Stimulated activated CD4-positive, alpha-beta T cell treated with anti-CD3 and anti-CD28 coated beads, Interleukin-12 subunit alpha, Interleukin-12 subunit beta, amount 100 ng/mL, for 24 hours (primary cell): ENCODE measurements around the gene ROBO1.

ENCODE experiments used
- DNase-seq, 2 experiments: peaks; one replicate each; pipeline ENCODE4 v3.0.0-alpha.2; 2020; ENCODE audit warnings: low read depth in 2 of 2

The ROBO1 gene

GRCh38 chr3:79066481-79066880 is 701.3 kb downstream of the ROBO1 start:
- no peak for DNase-seq

DNA sequence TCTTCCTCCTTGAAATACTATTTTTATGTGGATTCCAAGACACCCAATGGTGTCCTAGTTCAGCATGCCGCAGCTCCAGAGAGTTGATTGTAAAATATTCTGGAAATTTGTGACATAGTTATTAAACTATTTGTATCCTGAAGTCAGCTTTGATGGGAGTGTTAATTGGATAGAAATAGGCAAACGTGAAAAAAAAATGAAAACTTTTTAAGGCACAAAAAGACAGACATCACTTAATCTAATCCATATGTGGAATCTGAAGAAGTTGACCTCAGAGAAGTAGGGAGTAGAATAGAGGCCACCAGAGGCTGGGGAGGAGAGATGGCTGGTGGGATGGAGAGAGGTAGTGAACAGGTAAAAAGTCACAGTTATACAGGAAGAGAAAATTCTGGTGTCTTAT is 704.2 kb downstream of the ROBO1 start:
- DNase-seq, result no peak

GRCh38 chr3:79057756-79058155 is 710.0 kb downstream of the ROBO1 start:
- DNase-seq, result no peak

GRCh38 chr3:79056498-79056897 is 711.3 kb downstream of the ROBO1 start:
- no peak for DNase-seq

- no peak for DNase-seq
These were observed 715.6 kb downstream of the ROBO1 start for GRCh38 chr3:79052054-79052681.

DNA sequence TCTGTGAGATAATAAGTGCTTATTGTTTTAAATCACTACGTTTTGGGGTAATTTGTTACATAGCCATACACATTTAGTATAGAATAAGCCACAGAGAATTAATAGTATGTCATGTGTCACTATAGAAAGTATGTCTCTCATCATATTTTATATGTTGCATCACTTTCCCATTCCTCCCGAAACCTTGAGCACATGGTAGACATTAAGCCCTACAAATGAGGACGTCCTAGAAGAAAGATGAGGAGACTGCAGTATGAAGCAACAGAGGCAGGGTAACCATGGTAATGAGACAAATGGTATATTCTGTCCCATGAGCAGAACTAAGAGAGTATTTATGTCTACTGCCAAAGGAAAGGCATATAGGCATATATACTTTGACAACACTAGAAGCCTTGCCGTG is 720.2 kb downstream of the ROBO1 start:
- no peak for DNase-seq

- no peak for DNase-seq
These were observed 726.2 kb downstream of the ROBO1 start for GRCh38 chr3:79041621-79042020.

- DNase-seq, result no peak
These were observed 727.1 kb downstream of the ROBO1 start for GRCh38 chr3:79040701-79041100.

DNA sequence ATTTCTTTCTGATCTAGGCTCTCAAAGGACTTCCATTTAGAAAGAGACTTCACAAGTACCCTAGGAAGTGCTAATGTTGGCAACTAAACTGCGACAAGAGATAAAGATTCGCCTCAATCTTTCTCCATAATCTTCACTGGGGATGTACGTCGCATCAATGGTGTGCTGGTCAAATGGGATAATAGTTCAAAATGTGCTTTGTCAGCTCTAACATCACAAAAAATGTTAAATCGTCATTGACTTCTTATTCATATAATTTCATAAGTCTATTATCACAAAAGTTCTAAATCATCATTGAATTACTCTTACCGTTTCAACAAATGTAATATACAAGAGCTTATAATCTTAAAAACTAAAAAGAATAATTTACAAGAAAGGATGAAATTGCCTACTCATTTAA is 727.7 kb downstream of the ROBO1 start:
- DNase-seq, result no peak

- DNase-seq, result no peak
These were observed 728.6 kb downstream of the ROBO1 start for GRCh38 chr3:79039192-79039591.

GRCh38 chr3:79038636-79039035 is 729.2 kb downstream of the ROBO1 start:
- no peak for DNase-seq

GRCh38 chr3:79038057-79038456 is 729.7 kb downstream of the ROBO1 start:
- no peak for DNase-seq

- DNase-seq, result no peak
These were observed 735.0 kb downstream of the ROBO1 start for GRCh38 chr3:79032686-79033318.

DNA sequence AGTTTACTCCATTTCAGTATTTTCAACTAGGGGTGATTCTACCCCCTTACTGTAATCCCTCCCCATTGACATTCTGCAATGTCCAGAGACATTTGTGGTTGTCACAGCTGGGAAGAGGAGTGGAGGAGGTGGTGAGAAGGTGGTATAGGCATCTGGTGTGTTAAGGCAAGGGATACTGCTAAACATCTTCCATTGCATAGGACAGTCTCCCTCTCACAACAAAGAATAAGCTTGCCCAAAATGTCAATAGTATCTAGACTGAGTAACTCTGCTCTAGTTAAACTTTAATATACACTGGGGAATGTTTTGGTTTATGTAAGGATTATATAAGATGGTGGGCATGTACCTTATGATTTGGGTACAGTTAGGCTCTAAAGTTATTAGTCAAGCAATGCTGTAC is 737.6 kb downstream of the ROBO1 start:
- DNase-seq, result no peak

DNA sequence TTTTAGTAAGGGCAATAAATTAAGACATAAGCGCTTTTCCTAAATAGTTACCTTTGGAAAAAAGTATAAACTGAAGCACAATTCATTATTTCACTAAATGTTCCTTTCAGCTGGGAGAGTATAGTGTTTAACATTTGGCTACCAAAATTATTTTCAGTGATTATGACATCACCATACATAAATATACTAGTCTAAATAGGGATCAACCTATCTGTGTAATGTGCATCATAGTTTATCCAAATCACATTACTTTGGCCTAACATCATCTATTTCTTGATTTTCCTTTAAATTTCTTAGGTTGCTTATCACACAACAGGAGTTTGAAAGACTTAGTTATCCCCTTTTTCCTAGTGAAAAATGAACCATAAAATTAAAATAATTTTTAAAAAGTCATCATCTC is 738.9 kb downstream of the ROBO1 start:
- DNase-seq, result no peak

GRCh38 chr3:79027593-79027992 is 740.2 kb downstream of the ROBO1 start:
- no peak for DNase-seq

- DNase-seq, result no peak
These were observed 747.9 kb downstream of the ROBO1 start for GRCh38 chr3:79019924-79020173.

DNA sequence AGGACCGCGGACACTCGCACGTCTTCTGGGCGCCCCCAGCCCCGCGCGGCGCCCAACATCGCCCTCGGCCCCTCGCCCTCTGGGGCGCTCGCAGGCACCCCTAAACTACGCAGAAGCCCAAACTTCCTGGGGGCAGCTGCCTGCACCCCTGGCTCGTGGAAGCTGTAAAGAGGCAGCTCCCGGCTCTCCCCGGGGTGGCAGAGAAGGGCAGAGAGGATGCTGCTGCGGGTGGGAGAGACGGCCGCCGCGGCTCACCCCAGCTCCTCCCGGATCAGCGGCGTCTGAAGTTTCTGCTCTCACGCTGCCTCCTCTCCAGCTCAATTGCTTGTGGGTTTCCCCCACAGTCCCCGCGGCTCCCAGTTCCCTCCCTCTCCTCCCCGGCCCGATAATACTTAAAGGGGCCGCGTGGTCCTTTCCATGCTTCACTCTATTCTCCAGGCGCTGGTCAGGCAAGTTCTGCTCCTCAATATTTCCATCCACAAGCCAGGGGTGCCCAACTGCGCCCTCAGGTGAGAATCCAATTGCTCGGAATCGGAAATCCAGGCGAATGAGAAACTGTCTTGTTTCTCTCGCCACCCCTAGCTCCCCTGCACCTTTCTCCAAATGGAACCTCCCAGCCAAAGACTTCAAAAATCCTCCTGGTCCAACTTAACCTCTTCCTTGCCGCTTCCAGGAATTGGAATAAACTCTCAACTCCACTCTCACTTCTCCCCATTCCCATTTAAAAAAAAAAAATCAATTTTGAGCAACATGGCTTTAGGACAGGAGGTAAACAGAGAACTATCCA is 748.5 kb downstream of the ROBO1 start:
- DNase-seq, result no peak

DNA sequence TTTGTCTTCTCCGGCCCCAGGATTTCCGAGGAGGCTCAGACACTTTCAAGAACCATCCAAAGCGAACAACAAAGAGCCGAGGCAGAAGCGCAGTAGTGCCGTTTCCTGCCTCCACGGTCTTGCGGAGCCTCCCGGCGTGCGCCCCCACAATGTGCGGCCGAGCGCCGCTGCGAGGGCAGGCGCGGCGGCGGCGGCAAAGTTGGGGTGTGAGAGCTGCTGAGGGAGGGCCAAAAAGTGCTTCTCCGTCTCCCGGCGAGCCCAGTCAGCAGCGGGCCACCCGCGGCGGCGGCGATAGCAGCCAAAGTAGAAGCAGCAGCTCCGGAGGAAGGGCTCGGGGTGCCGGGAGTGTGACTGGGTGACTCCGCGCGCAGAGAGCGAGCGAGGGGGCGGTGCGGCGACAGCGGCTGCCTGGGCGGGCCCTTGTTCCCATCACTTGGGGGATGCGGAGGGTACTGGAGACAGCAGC is 749.1 kb downstream of the ROBO1 start:
- DNase-seq, result no peak

DNA sequence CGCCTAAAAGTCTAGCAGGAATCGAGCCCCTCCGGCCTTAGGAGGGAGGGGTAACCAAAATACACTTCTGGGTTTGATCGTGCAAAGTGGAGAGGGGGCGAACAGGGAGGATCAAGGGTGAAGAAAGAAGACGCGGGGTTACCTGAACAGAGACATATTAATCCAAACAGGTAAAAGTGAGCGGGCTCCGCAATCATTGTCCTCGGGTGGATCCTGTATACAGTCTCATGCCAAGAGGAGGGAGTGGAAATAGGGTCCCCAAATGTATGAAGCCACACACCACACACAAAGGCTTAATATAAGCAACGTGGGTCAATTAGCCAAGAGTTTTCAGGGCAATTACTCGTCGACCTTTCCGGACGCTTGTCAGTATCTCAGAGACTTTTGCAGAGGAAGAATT is 749.5 kb downstream of the ROBO1 start:
- no peak for DNase-seq

DNA sequence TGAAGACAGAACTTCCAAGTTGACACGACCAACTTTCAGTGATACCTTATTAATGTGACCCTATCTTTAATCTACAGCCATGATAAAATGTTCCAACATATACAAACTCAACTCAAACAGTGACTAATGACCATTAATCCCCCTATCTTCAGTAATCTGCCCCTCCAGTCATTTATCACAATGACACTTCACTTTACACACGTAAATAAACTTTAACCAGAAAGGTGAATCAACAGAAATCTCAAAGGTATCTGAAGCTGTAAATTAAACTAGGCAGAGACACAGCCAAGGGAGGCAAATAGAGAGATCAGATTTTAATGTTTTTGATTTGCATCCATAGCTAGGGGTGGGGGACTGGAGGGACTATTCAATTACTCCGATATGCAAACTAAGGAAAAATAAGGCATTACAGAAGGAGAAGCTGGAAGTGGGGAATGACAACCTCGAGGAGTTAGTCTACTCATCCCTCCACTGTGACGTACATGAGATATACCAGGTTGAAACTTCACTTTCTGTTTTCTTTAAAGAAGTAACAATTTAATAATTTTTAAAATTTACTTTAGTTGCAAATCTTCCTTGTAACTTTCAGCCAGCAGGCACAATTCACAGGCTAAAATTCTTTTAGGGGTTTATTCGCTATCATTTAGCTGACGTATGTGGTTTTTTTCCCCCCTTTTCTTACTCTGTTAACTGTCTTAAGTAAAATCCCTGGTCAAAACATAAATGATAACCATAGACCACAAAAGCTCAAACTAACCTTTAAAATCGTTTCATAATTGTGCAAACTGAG is 751.0 kb downstream of the ROBO1 start:
- DNase-seq, result no peak

DNA sequence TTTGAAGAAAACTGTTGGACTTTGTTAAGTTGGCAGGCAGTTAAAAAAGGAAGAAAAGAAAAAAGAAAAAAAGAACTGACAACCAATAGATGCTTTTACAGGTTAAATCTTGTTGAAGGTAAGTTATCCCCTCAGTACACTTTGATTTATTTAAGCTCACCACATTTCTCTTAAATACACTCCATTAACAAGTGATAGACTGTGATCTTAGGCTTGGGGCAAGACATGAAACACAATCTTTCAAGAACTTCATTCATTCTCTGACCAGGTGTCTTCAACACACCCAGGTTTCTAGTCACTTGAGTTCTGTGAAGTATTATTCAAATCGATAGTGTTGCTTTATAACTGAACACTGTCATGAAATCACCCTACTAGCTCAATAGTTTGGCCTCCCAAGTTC is 751.9 kb downstream of the ROBO1 start:
- DNase-seq, result no peak

- DNase-seq, result no peak
These were observed 754.8 kb downstream of the ROBO1 start for GRCh38 chr3:79012946-79013362.
